Activated CD8-positive, alpha-beta memory T cell treated with anti-CD3 and anti-CD28 coated beads for 1 hour (primary cell): ENCODE measurements around the gene PTPRO.
"Not testable (repeated sequence)": the region's sequence is repeated elsewhere in the genome, so short reads cannot be mapped to it uniquely, and the experiment has no call there.

Experiments used
- DNase-seq, 2 donors: peaks; one replicate each; pipeline ENCODE4 v3.0.0-alpha.2; 2020; ENCODE audit warnings: low read depth in 1 of 2; ENCODE audit errors: extremely low read depth in 1 of 2

The PTPRO gene

GRCh38 chr12:15599266-15600037, 277.1 kb downstream of the PTPRO start:
- DNase-seq: no peak

GRCh38 chr12:15600223-15600935, 278.1 kb downstream of the PTPRO start:
- DNase-seq: no peak

- no peak for DNase-seq
Observed at GRCh38 chr12:15601210-15601800, 279.0 kb downstream of the PTPRO start.

DNA sequence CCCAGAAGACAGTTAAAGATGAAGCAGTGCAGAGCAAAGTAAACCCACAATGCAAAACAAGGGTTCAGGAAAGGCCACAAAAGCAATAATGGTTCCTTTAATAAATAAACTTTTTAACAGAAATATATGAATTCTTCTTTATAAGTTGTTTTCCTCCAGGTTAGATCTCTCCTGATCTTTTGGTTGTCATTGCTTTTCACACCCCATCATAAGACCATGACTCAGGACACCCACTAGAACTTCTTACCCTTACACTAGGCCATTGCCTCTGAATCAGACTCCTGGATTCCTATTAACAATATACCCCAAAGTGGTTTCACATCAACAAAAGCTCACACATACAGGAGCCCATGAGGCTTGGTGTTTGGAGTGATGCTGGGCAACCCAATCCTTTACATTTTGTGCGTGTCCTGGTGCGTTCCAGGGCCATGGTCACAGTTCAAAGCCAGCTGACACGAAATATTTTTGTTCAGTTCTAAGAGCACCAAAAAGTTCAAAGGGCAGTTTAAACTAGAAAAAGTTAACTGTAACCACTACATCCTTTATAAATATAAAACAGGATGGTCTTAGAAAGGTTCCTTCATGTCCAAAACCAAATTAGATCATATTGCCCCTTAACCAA, 279.9 kb downstream of the PTPRO start:
- no peak for DNase-seq

GRCh38 chr12:15603474-15604085, 281.3 kb downstream of the PTPRO start:
- DNase-seq: no peak

DNA sequence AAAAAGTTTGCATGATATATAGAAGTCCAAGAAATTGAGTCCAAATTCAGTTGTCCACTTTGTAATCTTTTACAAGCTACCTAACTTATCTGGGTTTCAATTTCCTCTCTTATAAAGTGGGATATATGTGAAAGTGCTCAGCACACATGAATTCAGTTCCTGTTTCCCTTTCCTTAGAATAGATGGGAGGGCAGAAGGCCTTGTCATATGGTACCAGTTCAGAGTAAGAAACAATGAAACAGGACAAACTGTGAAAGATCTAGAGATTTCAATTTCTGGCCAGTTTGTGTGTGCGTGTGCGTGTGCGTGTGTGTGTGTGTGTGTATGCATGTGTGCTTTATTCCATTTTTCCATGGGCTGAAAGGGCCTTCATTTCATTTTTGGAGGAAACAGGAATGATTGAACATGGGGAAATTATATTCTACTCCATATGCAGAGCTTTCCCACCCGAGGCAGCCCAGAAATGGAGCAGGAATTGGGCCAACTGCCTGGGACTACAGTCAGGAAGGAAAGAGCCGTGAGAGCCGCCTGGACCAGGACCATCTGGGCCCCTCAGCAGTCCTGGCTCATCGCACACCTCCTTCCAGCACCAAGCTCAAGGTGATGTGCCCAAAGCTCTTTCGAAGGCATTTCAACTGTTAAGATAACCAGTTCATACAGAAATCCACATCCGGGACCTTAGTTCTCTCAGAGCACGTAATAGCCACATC, 283.7 kb downstream of the PTPRO start:
- DNase-seq: no peak

DNA sequence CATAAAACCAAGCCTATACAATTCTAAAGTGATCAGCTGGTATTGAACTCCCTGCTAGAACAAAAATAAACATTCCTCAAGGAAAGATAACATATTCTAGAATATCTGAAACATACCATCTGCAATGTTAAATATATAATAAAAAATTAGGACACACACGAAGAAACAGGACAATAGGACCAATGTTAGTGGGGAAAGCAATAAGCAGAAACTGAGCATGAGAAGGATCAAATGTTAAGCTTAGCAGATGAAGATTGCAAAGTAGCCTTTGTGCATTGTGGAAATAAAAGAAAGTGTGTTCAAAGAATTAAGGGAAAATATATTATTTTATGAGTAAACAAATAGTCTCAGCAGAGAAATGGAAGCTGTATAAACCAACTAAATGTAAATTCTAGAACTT, 286.1 kb downstream of the PTPRO start:
- DNase-seq: no peak

DNA sequence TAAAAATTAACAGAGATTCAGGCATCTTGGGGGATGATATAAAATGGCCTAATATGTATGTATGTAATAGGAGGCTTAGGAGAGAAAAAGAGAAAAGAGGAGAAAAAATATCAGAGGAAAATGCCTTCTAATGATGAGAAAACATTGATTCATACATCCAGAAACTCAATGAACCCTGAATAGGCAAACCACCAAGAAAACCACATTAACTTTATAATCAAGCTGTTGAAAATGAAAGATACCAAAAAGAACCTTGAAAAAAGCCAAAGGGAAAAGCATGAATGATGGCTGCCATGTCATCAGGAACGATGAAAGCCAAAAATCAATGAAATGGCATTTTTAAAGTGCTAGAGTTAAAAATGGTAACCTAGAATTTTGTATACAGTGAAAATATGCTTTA, 286.6 kb downstream of the PTPRO start:
- no peak for DNase-seq

DNA sequence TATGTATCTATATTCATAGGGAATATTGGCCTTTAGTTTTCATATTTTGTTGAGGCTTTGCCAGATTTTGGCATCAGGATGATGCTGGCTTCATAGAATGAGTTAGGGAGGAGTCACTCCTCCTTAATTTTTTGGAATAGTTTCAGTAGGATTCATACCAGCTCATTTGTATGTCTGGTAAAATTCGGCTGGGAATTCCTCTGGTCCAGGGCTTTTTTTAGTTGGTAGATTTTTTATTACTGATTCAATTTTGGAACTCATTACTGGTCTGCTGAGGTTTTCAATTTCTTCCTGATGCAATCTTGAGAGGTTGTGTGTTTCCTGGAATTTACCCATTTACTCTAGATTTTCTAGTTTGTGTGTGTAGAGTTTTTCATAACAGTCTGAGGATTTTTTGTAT, 291.7 kb downstream of the PTPRO start:
- DNase-seq: no peak

GRCh38 chr12:15616495-15616894, 294.2 kb downstream of the PTPRO start:
- DNase-seq: not testable (repeated sequence)

DNA sequence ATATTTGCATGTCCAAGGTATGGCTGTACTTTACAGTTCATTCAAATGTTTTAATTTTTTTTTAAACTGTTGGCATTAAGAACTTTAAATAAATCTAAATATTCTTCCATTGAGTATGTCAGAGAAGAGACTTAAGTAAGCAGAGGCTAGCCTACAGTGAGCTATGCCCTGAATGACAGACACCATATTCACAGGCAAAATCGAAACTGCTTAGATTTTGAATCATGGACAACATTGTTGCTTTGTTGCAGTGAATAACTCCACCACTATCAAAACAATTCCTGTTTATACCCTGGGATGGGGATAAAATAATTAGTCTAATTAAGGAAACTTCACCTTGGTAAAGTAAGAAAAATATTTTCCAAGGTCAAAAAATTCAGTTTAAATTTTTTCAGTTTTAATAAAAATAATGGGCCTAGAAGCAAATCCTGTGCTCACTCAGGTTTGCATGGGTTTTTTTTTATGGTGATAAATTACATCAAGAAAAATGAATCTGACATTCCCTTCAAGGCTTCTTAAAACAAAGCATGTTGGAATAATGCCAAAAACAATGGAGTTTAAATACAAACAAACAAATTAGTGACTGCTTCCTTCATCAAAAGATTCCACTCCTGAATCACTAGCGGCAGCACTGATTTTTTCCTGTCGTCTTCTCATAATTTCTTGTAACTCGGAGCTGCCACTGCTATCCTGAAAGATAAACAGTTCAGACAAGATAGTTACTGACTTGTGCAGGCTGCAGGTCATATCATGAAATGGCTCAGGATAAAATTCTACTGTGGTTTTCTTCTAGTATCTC, 298.6 kb downstream of the PTPRO start:
- no peak for DNase-seq

DNA sequence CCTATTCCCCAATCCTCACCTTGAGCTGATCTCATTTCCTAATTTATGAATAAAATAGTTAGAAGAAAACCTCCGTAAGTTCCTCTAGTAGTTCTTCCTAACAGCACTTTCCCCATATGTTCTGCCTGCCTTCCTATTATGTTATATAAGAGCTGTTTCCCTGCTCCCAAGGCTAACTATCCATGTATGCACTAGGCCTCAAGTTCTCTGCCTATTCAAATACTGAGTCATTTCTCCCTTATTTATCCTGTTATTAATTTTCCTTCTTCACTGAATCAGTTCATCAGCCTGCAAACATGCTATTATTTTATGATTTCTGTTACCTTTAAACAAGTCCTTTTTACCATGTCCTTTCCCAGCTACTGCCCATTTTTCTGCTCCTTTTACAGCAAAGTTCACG, 302.8 kb downstream of the PTPRO start:
- DNase-seq: no peak

DNA sequence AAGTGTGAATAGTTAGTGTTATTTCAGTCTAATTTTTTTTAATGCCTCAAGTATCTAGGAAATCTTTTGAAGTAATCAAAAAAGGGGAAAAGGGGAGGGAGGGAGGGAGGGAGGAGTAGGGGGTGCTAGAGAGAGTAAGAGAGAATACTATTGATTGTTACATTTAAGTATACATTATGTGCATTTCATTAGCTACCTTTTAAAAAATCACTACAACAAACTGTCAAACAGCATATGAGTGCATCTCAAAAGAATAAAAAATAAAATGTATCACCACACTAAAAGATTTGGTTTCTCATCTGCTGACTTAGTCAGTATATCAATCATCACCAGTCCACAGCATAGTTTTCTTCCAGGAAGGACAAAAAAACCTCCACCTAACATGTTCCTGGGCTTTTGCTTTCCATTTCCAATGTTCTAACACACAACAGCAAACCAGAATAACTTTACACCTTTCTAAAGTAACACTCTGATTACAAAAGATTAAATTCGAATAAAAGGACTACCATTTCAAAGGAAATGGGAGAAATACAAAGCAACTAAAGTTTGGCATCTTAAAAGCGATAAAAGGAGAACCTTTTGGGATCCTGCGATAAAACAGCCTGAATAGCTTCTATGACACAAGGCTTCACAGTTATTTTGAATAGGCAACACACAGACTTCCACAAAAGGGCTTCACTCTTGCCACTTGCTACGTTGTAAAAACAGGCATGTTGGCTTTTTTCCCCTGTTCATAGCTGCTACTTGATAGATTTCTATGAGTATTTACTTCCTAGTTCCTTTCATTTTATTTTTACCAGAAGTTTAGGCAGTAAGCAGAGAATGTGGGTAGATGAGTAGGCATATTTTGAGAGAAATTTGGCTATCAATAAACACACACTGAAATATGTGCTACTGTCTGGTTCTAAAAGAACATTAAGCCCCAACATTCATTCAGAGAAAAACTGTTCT, 306.0 kb downstream of the PTPRO start:
- no peak for DNase-seq

DNA sequence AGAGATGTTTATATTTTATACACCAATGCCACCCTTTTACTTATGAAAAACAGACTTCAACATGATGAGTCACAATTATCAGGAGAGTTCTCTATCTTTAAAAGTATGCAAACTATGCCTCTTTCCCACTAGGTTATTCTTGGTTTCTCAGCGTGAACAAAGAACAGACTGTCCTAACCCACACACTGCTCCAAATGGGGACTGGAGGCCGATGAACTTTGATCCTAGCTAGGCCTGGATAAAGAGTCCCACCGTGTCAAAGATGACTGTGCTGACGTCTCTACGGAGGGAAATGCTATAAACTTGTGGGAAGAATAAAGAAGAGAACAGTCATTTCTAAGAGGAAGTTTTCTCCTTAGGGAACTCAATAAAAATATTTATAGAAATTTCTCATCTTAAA, 306.8 kb downstream of the PTPRO start:
- DNase-seq: no peak

GRCh38 chr12:15629761-15630160, 307.5 kb downstream of the PTPRO start:
- DNase-seq: no peak

GRCh38 chr12:15631007-15631715, 308.9 kb downstream of the PTPRO start:
- no peak for DNase-seq

- DNase-seq: no peak
Observed at GRCh38 chr12:15632708-15633107, 310.4 kb downstream of the PTPRO start.

- no peak for DNase-seq
Observed at GRCh38 chr12:15633201-15633600, 310.9 kb downstream of the PTPRO start.
